ENCODE results near the gene PCED1A.

DNA sequence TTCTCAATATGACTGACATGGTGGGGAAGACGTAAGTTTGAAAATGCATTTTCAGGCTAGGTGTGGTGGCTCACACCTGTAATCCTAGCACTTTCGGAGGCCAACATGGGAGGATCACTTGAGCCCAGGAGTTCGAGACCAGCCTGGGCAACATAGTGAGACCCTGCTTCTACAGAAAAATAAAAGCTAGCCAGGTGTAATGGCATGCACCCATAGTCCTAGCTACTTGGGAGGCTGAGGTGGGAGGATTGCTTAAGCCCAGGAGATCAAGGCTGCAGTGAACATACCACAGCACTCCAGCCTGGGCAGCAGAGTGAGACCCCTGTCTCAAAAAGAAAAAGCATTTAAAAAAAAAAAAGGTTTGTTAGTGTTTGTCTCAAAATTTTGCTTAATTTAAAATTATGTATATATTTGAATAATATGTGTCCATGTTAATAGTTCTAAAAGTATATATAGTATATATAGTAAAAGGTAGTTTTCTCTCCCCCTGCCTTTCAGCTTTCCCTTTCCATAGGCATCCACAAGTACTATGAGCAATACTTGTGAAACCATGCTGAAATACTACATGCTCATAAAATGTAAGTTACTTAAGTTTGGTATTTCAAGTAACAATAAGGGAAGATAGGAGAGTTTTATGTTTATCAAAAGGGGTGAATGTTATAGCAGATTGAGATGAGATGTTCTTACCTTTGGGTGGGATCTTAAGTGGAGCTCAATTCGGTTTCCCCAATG lies 47.9 kb upstream of the PCED1A start:
- TF ChIP-seq, protein P1, sequence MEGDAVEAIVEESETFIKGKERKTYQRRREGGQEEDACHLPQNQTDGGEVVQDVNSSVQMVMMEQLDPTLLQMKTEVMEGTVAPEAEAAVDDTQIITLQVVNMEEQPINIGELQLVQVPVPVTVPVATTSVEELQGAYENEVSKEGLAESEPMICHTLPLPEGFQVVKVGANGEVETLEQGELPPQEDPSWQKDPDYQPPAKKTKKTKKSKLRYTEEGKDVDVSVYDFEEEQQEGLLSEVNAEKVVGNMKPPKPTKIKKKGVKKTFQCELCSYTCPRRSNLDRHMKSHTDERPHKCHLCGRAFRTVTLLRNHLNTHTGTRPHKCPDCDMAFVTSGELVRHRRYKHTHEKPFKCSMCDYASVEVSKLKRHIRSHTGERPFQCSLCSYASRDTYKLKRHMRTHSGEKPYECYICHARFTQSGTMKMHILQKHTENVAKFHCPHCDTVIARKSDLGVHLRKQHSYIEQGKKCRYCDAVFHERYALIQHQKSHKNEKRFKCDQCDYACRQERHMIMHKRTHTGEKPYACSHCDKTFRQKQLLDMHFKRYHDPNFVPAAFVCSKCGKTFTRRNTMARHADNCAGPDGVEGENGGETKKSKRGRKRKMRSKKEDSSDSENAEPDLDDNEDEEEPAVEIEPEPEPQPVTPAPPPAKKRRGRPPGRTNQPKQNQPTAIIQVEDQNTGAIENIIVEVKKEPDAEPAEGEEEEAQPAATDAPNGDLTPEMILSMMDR (conservative IDR thresholded peaks at IDR 0.05): no peak
- TF ChIP-seq ZFX (IDR thresholded peaks at IDR 0.05): no peak
